Renal pelvis (tissue), 4 donors: Measurements from ENCODE around the gene PRSS33. TPM values are rescaled to one million over a fixed set of nuclear protein-coding genes. Genes with fewer than 3 reads are reported as not detected.

Source experiments
- DNase-seq: peaks from one replicate; pipeline ENCODE4 v3.0.0-alpha.2; 2013
- polyA plus RNA-seq, 3 donors: library from polyadenylated mRNA; unstranded; fragments of 120-200 nt; gene quantifications; one replicate each; pipeline ENCODE4 v1.2.1, GENCODE V29; 2013; ENCODE audit not compliant: insufficient read length in 3 of 3

The PRSS33 gene
- polyA plus RNA-seq, 3 donors, result 0.26 TPM; not detected in 2

GRCh38 chr16:2765462-2766404, 21.6 kb downstream of the PRSS33 start:
- no peak for DNase-seq

GRCh38 chr16:2764718-2765117, 22.6 kb downstream of the PRSS33 start:
- DNase-seq, result no peak

DNA sequence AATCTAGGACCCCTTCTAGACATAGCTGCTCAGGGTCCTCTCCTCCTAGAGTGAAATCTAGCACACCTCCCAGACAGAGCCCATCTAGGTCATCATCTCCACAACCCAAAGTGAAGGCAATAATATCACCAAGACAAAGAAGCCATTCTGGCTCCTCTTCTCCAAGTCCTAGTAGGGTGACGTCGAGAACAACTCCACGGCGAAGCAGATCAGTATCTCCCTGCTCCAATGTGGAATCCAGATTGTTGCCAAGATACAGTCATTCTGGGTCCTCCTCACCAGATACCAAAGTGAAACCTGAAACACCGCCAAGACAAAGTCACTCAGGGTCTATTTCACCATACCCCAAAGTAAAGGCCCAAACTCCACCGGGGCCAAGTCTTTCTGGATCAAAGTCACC, 24.2 kb downstream of the PRSS33 start:
- DNase-seq, result no peak

GRCh38 chr16:2762711-2763110, 24.6 kb downstream of the PRSS33 start:
- DNase-seq, result no peak

GRCh38 chr16:2761886-2762583, 25.3 kb downstream of the PRSS33 start:
- DNase-seq, result no peak

GRCh38 chr16:2761472-2761871, 25.9 kb downstream of the PRSS33 start:
- no peak for DNase-seq

GRCh38 chr16:2757344-2757743, 30.0 kb downstream of the PRSS33 start:
- no peak for DNase-seq

GRCh38 chr16:2756288-2757015, 30.9 kb downstream of the PRSS33 start:
- no peak for DNase-seq

- no peak for DNase-seq
These were observed 32.2 kb downstream of the PRSS33 start for GRCh38 chr16:2755158-2755557.

GRCh38 chr16:2753733-2754020, 33.7 kb downstream of the PRSS33 start:
- no peak for DNase-seq

GRCh38 chr16:2752850-2753732, 34.3 kb downstream of the PRSS33 start:
- peak; percentile 83 for DNase-seq

- peak; percentile 97 for DNase-seq
These were observed 35.1 kb downstream of the PRSS33 start, which contains the start of gene SRRM2 for GRCh38 chr16:2752035-2752849. Gene SRRM2 (plus strand): TSS chr16:2752638. CDS start chr16:2756365, 3,727 bp downstream.

GRCh38 chr16:2751577-2752034, 35.8 kb downstream of the PRSS33 start:
- DNase-seq, result peak; percentile 46

- DNase-seq, result no peak
These were observed 37.4 kb downstream of the PRSS33 start for GRCh38 chr16:2749936-2750335.

DNA sequence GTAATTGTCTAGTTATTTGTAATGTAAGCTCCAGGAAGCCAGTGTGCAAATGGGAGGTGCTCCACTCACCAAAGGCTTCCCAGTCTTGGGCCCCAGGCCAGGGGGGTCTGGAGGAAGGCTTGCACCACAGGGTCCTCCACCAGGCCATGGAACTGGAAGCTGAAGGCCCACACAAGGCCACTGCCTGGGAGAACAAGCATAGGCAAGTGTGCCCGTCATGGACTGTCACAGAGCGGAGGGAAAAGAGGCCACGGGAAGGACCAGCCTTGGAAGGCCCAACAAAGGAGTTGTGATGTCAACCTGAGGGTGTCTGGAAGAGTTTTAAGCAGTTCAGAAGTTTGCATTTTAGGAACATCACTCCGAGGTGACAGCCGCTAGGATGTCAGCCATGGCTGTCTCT, 37.9 kb downstream of the PRSS33 start:
- no peak for DNase-seq

DNA sequence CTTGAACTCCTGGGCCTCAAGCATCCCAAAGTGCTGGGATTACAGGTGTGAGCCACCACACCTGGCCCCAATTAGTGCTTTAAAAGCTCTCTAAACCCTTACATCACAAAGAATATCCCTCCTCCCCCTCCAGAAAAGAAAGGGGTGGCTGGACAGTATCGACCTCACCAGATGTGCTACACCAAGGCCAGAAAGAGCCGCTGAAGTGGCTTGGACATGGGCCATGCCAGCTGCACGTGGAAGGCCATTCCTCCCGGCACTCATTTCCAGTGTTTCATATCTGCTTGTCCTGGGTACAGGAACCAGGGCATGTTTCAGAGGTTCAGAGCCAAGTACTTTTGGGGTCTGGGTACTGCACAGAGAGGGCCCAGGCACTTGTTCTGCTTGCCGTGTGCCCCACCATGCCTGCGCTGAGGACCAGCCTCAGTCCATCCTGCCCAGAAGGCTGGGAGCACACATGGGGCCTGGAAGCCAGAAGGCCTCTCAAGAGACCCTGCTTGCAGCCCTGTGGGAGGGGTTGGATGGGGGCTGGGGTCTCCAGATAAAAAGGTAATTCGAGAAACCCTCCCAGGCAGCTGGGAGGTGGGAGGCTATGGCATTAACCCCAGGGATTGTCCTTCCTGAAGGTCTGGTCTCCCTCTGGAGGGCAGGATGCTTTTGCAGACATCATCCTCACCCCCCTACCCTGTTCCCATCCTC, 38.5 kb downstream of the PRSS33 start:
- DNase-seq, result no peak

DNA sequence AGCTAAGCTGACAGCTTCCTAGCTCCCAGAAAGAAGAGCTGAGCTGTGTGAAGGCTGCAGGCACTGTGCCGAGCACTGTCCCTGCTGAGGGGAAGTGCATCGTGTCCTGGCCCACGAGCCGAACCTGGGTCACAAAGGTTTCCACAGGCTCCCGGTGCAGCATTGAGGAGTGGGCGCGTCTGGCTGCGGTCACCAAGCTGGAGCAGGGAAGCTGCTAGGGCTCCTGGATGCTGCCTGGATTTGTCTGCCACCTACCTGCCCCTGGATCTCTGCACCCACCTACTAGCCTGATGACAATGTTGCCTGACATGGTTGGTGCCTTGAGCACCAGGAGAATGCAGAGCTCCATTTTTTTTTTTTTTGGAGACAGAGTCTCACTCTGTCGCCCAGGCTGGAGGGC, 41.4 kb downstream of the PRSS33 start:
- no peak for DNase-seq

DNA sequence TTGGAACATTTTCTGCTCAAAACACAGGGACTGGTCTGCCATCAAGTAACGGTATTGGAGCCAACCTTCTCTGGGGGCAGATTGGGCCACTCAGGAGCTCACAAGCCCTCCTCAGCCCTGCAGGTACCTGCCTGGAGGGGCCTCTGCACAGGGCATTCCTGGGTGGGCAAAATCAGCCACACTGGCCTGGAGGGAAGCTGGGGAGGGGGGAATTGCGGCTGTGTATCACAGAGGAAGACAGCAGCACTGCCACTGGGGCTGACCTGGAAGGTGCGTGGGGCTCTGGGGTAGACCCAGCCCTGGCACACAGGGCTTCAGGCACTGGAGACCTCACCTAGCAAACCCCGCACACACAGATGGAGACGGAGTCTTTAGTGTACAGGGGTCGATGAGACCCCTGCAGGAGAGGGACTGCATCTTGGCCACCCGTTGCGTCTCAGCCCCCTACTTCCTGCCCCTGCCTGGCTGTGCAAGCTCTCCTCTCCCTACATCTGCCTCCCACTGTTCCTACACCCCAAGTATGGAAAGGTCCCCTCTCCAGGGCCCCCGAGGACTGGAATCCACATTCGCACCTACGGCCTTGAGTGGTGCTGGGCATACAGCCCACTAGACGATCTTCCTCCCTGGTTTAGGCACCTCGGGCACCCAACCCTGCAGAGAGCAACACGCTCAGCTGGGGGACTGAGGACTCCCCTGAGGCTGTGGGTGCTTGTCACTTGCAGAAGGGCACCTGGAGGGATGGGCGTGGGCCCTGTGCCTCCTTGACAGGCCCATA, 42.1 kb downstream of the PRSS33 start:
- no peak for DNase-seq

GRCh38 chr16:2744711-2745110, 42.6 kb downstream of the PRSS33 start:
- DNase-seq, result no peak
